Measurements from ENCODE around the gene ITIH1.

ITIH1 gene

GRCh38 chr3:52791366-52791765, 14.0 kb downstream of the ITIH1 start:
- DNase-seq, result no peak

GRCh38 chr3:52791928-52792327, 14.5 kb downstream of the ITIH1 start:
- DNase-seq, result no peak

GRCh38 chr3:52792413-52792812, 15.0 kb downstream of the ITIH1 start:
- DNase-seq, result no peak

- no peak for DNase-seq
Measured at GRCh38 chr3:52792961-52793695, 15.7 kb downstream of the ITIH1 start.

GRCh38 chr3:52793702-52794611, 16.6 kb downstream of the ITIH1 start:
- DNase-seq, result no peak

GRCh38 chr3:52794612-52795099, 17.3 kb downstream of the ITIH1 start, which contains the start of gene ITIH3:
Gene ITIH3 (plus strand): TSS chr3:52794796. CDS start chr3:52794804, 8 bp downstream.
- DNase-seq, result no peak

- no peak for DNase-seq
Measured at GRCh38 chr3:52795298-52795900, 18.0 kb downstream of the ITIH1 start.

- no peak for DNase-seq
Measured at GRCh38 chr3:52796411-52796810, 19.0 kb downstream of the ITIH1 start.

- DNase-seq, result no peak
Measured at GRCh38 chr3:52798376-52798977, 21.1 kb downstream of the ITIH1 start.

- DNase-seq, result no peak
Measured at GRCh38 chr3:52798978-52799476, 21.6 kb downstream of the ITIH1 start.

GRCh38 chr3:52800079-52800478, 22.7 kb downstream of the ITIH1 start:
- DNase-seq, result no peak

GRCh38 chr3:52801839-52802238, 24.4 kb downstream of the ITIH1 start:
- no peak for DNase-seq

GRCh38 chr3:52805270-52806039, 28.1 kb downstream of the ITIH1 start:
- DNase-seq, result no peak

- DNase-seq, result no peak
Measured at GRCh38 chr3:52809149-52809548, 31.8 kb downstream of the ITIH1 start.

- peak; percentile 1 for DNase-seq
Measured at GRCh38 chr3:52809662-52810377, 32.4 kb downstream of the ITIH1 start.

GRCh38 chr3:52810923-52811322, 33.5 kb downstream of the ITIH1 start:
- no peak for DNase-seq

- DNase-seq, result no peak
Measured at GRCh38 chr3:52811452-52812011, 34.1 kb downstream of the ITIH1 start.

GRCh38 chr3:52813810-52814209, 36.4 kb downstream of the ITIH1 start:
- no peak for DNase-seq

- DNase-seq, result no peak
Measured at GRCh38 chr3:52816199-52816598, 38.8 kb downstream of the ITIH1 start.

GRCh38 chr3:52816654-52817053, 39.3 kb downstream of the ITIH1 start:
- no peak for DNase-seq

GRCh38 chr3:52817221-52817620, 39.8 kb downstream of the ITIH1 start:
- no peak for DNase-seq
